HG03064 (cell line): ENCODE measurements around the gene CDC42EP2.
"Not testable (repeated sequence)": the region's sequence is repeated elsewhere in the genome, so short reads cannot be mapped to it uniquely, and the experiment has no call there.

Experiments
- ATAC-seq: cut with Tn5 transposase; IDR thresholded peaks from one replicate; pipeline ENCODE4 v1.9.1; 2021; ENCODE audit warnings: low read depth; ENCODE audit not compliant: unreplicated experiment

The CDC42EP2 gene

DNA sequence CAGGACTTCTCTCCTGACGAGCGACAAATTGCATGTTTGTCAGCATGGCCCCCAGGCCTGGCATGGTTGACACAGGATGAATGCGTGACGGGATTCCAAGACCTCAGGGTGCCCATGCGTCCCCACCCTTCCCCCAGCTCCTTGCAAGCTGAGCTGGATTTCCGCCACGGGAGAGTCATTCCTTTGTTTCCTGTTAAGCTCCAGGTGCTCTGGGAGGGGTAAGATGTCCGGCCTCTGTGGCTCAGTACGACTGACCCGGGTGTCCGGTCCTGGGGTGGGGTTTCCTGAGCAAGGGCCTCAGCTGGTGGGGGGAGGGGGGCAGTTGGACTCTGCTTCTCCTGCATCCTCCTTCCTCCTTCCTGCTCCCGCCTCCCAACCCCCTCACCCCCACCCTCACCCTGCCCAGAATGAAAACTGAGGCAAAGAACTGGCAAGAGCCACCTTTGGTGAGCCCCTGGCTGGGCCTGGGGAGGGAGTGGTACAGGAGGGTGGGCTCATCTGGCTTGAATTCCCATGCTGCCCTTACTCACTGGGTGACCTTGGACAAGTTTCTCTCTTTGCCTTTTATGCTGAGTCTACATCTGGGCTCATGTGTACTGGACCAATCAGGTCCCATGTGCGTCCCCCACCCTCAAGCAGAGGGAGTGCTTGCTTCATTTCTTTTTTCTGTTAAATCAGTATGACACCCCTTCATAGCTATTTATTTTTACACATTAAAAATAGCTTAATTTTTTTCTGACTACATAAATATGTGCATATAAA is 2.5 kb downstream of the CDC42EP2 start:
- no peak for ATAC-seq

DNA sequence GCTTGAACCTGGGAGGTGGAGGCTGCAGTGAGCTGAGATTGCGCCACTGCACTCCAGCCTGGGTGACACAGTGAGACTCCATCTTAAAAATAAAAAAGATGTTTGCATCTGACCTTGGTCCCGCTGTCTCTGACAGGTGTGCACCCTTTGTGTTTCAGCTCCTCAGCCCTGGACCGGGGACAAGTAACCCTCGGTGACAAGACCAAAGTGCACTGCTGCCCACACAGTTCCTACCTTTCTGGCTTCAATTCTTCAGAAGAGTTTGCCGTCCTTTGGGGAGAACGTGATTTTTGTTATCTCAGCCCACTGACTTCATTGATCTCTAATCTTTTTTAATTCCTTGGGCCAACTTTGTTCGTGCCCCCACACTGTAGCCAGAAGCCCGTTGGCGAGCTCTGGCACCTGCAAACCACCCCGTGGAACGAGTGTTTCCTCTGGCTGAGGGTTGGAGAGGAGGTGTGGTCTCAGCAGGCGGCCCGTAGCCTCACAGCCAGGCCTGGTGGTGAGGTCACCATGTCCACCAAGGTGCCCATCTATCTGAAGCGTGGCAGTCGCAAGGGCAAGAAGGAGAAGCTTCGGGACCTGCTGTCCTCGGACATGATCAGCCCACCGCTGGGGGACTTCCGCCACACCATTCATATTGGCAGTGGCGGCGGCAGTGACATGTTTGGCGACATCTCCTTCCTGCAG is 5.9 kb downstream of the CDC42EP2 start:
- no peak for ATAC-seq

DNA sequence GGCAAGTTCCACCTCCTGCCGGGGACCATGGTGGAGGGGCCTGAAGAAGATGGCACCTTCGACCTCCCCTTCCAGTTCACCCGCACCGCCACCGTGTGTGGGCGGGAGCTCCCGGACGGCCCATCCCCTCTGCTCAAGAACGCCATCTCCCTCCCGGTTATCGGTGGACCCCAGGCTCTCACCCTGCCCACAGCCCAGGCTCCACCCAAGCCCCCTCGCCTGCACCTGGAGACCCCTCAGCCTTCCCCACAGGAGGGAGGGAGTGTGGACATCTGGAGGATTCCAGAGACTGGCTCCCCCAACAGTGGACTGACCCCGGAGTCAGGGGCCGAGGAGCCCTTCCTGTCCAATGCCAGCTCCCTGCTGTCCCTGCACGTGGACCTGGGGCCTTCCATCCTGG is 6.4 kb downstream of the CDC42EP2 start:
- ATAC-seq = no peak

DNA sequence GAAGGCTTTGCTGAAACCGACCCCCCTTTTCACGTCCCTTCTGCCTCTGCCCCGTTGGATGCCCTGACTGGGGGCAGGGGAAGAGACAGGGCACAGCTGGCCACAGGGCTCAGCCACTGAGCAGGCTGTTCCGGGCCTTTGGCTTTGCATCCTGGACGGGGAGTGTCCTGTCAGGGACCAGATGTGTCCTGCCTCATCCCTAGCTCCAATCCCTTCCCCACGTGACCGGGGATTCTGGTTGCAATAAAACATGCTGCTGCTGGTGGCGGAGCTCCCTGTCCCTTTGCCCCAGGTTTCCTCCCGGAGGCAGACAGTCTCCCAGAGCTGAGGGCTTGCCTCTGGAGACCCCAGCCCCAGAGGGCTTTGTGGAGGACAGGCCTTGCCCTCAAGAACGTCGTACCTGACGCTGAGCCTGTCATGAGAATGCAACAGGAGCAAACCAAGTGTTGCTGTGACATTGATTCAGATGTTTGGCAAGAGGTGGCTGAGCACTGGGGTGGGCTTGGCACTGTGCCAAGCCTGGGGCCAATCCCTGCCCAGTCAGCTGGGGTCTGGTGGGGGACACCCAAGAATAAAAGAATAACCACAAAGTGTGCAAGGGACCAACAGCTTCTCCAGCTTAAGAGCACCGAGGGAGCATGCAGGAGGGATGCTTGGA is 7.3 kb downstream of the CDC42EP2 start:
- no peak for ATAC-seq

DNA sequence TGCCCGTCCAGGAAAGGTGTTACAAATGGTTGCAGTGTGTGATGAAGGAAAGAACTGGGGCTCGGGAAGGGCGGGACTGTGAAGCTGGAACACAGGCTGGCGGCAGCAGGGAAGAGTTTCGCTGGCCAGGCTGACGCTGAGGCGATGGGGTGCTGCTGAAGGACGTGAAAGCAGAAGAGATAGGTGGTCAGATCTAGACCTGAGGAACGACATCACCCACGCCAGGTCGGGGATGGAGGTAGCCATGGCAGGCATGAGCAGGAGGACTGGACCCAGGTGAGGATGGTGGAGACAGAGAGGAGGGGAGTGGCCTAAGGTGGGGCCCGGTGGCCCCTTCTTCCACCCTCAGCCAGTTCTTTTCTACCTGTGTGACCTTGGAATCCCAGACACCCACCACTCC is 9.1 kb downstream of the CDC42EP2 start:
- ATAC-seq = no peak

GRCh38 chr11:65325435-65325834 is 10.8 kb downstream of the CDC42EP2 start:
- ATAC-seq = no peak

- no peak for ATAC-seq
These were observed 12.4 kb downstream of the CDC42EP2 start for GRCh38 chr11:65327021-65327420.

DNA sequence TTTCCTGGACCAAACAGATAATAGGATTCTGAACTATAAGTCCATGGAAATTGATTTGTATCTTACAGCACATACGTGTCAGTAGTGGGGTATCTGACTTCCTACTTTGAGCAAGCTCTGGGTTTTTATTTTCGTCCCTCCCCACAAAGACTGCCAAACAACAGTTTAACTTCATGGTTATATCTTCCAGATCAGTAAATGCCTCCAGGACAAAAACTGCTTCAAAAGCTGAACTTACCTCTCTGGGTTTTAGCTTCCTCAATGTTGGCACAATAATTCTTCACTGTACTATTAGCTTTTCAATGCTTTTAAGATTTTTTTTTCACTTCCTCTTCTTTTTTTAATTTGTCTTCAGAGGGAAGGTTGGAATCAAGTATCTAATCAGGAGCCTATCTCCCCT is 14.8 kb downstream of the CDC42EP2 start:
- ATAC-seq = no peak

DNA sequence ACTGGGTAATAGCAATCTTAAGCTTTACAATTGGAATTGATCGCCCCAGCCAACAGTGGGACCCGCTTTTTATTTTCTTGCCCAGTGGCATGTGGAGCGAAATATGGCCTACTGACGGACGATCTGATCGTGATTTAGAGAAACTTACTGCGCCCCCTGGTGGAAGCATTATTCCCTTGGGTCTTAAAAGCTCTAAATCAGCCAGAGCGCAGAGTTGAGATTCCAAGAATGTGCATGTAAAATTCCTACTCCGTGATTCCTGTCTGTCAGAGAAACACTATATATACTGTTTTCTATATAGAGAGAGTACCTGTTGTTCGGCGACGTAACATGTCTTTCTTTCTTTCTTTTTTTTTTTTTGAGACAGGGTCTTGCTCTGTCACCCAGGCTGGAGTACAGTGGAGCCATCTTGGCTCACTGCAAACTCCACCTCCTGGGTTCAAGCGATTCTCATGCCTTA is 15.3 kb downstream of the CDC42EP2 start:
- no peak for ATAC-seq

GRCh38 chr11:65330544-65330943 is 15.9 kb downstream of the CDC42EP2 start:
- ATAC-seq = no peak

GRCh38 chr11:65332591-65332990 is 17.9 kb downstream of the CDC42EP2 start:
- ATAC-seq = not testable (repeated sequence)

DNA sequence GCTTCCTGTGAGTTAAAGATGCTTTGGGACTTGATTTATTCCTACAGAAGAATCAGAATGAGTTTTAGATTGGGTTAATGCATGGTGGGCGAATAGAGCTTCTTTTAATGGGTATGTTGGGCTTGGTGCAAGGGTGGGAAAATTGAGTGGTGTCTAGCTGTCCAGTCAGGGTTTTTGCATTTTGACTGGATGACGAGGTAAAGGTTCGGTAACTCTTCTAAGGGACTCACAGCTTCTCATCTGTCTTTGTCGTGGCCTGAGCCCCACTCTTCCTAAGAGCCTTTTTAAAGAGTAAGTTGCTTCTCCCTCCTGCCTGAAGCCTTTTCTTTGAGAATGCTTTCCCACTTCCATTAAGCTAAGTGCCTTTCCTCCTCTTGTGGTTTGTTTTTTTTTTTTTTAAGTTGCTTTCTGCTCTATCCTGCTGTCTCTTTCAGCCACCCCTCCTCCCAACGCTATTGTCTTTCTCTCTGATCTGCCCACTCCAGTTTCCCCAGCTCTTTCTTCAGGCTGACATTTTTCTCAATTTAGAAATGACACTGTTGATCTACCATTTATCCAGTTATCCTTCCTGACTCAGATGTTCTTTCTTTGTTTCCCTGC is 20.1 kb downstream of the CDC42EP2 start:
- ATAC-seq = no peak

DNA sequence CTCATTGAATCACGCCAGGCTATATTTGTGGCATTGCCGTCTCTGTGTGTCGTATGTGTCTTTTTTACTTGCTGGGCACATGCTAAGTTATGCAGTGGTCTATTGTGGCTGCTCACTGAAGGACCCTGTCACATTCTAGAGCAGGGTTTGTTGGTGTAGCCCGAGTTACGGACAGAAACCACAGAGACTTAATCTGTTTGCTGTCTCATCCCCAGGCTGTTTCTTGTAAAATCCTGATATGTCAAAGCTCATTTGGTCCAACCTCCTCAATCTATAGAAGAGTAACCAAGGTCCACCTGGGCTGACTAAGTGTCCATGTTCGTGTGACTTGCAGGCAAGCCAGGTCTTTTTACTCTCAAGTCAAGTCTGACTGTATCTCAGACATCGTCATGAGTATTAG is 24.0 kb downstream of the CDC42EP2 start:
- no peak for ATAC-seq

DNA sequence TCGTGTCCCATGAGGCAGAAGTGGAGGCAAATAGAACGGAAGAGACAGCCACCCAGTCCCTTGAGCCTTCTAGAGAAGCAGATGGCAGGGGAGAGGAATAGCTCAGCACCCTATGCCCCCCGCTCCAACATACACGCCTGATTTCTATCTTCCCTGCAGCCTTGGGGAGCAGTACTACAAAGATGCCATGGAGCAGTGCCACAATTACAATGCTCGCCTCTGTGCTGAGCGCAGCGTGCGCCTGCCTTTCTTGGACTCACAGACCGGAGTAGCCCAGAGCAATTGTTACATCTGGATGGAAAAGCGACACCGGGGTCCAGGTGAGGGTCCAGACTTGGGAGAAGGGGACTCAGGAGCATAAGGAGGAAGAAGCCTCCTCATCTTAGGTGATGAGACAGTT is 25.6 kb downstream of the CDC42EP2 start:
- ATAC-seq = no peak

DNA sequence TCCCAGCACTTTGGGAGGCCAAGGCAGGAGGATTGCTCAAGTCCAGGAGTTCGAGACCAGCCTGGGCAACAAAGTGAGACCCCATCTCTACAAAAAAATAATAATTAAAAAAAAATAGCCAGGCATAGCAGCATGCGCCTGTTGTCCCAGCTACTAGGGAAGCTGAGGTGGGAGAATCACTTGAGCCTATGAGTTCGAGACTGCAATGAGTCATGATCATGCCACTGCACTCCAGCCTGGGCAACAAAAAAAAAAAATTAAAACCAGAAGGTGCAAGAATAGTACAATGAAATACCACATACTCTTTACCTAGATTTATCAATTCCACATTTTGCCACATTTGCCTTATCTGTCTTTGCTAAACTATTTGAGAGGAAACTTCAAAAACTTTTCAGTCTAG is 27.2 kb downstream of the CDC42EP2 start:
- no peak for ATAC-seq

- ATAC-seq = no peak
These were observed 36.8 kb downstream of the CDC42EP2 start for GRCh38 chr11:65351511-65351910.

GRCh38 chr11:65352783-65353182 is 38.1 kb downstream of the CDC42EP2 start:
- ATAC-seq = no peak

DNA sequence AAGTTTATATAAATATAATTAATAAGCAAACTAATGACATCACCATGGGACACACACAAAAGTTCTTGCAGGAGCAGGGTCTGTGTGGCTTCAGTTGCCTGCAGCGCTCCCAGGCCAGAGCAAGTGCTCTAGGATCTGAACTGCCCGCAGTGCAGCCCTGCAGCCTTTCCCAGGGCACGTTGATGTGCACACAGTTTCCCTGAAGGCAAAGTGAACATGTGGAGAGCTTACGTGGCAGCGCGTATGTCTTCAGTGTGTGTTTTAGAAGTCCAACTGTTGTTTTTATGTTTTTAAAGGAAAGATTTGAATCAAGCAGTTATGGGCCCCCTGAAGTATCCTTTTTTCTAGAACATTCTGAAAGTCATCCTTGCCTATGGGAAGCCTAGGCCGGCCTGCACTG is 38.7 kb downstream of the CDC42EP2 start:
- no peak for ATAC-seq

- no peak for ATAC-seq
These were observed 39.2 kb downstream of the CDC42EP2 start for GRCh38 chr11:65353900-65354264.

DNA sequence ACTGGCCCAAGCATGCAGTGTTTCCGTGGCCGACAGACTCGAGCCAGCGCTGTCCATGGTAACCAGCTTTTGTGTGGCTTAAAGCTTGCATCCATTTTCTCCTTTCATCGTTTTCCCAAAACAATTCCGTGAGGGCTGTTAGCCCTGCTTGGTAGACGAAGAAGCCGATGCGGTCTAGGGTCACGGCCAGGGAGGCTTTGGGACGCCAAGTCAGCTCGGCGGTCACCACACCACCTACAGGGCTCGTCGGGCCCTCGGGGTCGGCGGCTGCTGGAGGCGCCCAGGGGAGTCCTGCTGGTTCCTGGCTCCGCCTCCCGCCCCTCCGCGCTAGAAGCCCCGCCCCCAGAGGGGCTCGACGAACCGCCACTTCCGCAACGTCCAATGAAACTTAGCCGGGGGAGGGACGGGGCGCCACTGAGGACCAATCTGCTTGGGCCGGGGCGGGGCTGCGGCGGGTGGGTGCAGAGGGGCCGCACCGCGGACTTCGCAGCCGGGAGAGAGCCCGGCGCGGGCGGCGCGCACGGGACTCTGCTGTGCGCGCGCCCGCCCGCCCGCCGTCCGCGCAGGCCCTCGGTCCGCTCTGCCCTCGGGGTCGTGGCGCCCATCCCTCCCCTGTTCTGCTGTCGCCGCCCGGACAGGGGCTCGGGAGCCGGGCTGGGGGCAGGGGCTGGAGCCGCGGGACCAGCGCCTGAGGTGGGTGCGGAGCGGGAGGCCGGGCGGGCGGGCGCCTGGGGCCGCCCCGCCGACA is 39.8 kb downstream of the CDC42EP2 start, which contains the start of gene TIGD3:
TIGD3 (plus strand) TSS at position 487 of the 748 bp plus-strand sequence. CDS start 1,058 bp downstream, outside the sequence.
- ATAC-seq = peak; percentile 60
